ENCODE data around the gene RNF113B.

Gene RNF113B

GRCh38 chr13:98172590-98173422, 4.3 kb downstream of the RNF113B start:
- H3K27me3 ChIP-seq (ENCODE audit: insufficient read depth, low read length, poor library complexity) = no peaks in the 10 kb centered on the region
- ATAC-seq (ENCODE audit: insufficient read depth, low read depth) (no peak), DNase-seq (no peak)
- no peaks in the 10 kb centered on the region for H3K9me3 ChIP-seq (ENCODE audit: insufficient read depth, low read length, severe bottlenecking)
- no peaks in the 10 kb centered on the region for H3K79me2 ChIP-seq (ENCODE audit: insufficient read depth, low read length)
- H3K4me2 ChIP-seq (ENCODE audit: insufficient read depth, low read length) = no peak overlapping the region
- no peak for TF ChIP-seq CTCF (IDR thresholded peaks at IDR 0.05; ENCODE audit: borderline replicate concordance, extremely low read depth, low read length, poor library complexity, severe bottlenecking)
- no peak for TF ChIP-seq EZH2 (IDR thresholded peaks at IDR 0.05; ENCODE audit: borderline replicate concordance, low read depth, low read length, severe bottlenecking)
- no peak overlapping the region for H3K4me3 ChIP-seq (ENCODE audit: low read depth in 1 of 2, low read length in 2 of 2)
- H2AFZ ChIP-seq (ENCODE audit: low read depth, low read length) = no peak overlapping the region
- no peaks in the 10 kb centered on the region for H3K36me3 ChIP-seq (ENCODE audit: insufficient read depth, low read length)
- no peak overlapping the region for H3K27ac ChIP-seq (ENCODE audit: low read length)
- no peaks in the 10 kb centered on the region for H3K4me1 ChIP-seq (ENCODE audit: insufficient read depth, low read length)
- H3K9ac ChIP-seq (ENCODE audit: low read depth, low read length) = no peak overlapping the region
- H4K20me1 ChIP-seq (ENCODE audit: insufficient read depth, low read length) = no peaks in the 10 kb centered on the region

GRCh38 chr13:98171900-98172589, 5.0 kb downstream of the RNF113B start:
- H3K4me3 ChIP-seq (ENCODE audit: low read depth in 1 of 2, low read length in 2 of 2) = no peak overlapping the region
- no peak overlapping the region for H3K4me2 ChIP-seq (ENCODE audit: insufficient read depth, low read length)
- DNase-seq (no peak), ATAC-seq (ENCODE audit: insufficient read depth, low read depth) (no peak)
- H3K79me2 ChIP-seq (ENCODE audit: insufficient read depth, low read length) = no peaks in the 10 kb centered on the region
- no peaks in the 10 kb centered on the region for H3K36me3 ChIP-seq (ENCODE audit: insufficient read depth, low read length)
- no peak overlapping the region for H3K27ac ChIP-seq (ENCODE audit: low read length)
- H3K9me3 ChIP-seq (ENCODE audit: insufficient read depth, low read length, severe bottlenecking) = no peaks in the 10 kb centered on the region
- TF ChIP-seq CTCF (IDR thresholded peaks at IDR 0.05; ENCODE audit: borderline replicate concordance, extremely low read depth, low read length, poor library complexity, severe bottlenecking) (no peak), EZH2 (IDR thresholded peaks at IDR 0.05; ENCODE audit: borderline replicate concordance, low read depth, low read length, severe bottlenecking) (no peak)
- no peaks in the 10 kb centered on the region for H4K20me1 ChIP-seq (ENCODE audit: insufficient read depth, low read length)
- H3K9ac ChIP-seq (ENCODE audit: low read depth, low read length) = no peak overlapping the region
- no peaks in the 10 kb centered on the region for H3K4me1 ChIP-seq (ENCODE audit: insufficient read depth, low read length)
- H2AFZ ChIP-seq (ENCODE audit: low read depth, low read length) = no peak overlapping the region
- H3K27me3 ChIP-seq (ENCODE audit: insufficient read depth, low read length, poor library complexity) = no peaks in the 10 kb centered on the region

- no peak overlapping the region for H3K4me3 ChIP-seq (ENCODE audit: low read depth in 1 of 2, low read length in 2 of 2)
- DNase-seq (no peak), ATAC-seq (ENCODE audit: insufficient read depth, low read depth) (no peak)
- H3K9me3 ChIP-seq (ENCODE audit: insufficient read depth, low read length, severe bottlenecking) = no peaks in the 10 kb centered on the region
- H4K20me1 ChIP-seq (ENCODE audit: insufficient read depth, low read length) = no peaks in the 10 kb centered on the region
- no peak overlapping the region for H3K9ac ChIP-seq (ENCODE audit: low read depth, low read length)
- H3K27ac ChIP-seq (ENCODE audit: low read length) = no peak overlapping the region
- TF ChIP-seq CTCF (IDR thresholded peaks at IDR 0.05; ENCODE audit: borderline replicate concordance, extremely low read depth, low read length, poor library complexity, severe bottlenecking) (no peak), EZH2 (IDR thresholded peaks at IDR 0.05; ENCODE audit: borderline replicate concordance, low read depth, low read length, severe bottlenecking) (no peak)
- no peaks in the 10 kb centered on the region for H3K4me1 ChIP-seq (ENCODE audit: insufficient read depth, low read length)
- no peaks in the 10 kb centered on the region for H3K79me2 ChIP-seq (ENCODE audit: insufficient read depth, low read length)
- H3K27me3 ChIP-seq (ENCODE audit: insufficient read depth, low read length, poor library complexity) = no peaks in the 10 kb centered on the region
- no peak overlapping the region for H3K4me2 ChIP-seq (ENCODE audit: insufficient read depth, low read length)
- H2AFZ ChIP-seq (ENCODE audit: low read depth, low read length) = no peak overlapping the region
- no peaks in the 10 kb centered on the region for H3K36me3 ChIP-seq (ENCODE audit: insufficient read depth, low read length)
These were observed 7.7 kb downstream of the RNF113B start for GRCh38 chr13:98169331-98169730.

Measured in DND-41 (cell line).